Breast epithelium (tissue), 4 donors: ENCODE measurements around the gene TBXAS1. TPM values are rescaled to one million over a fixed set of nuclear protein-coding genes. Genes with fewer than 3 reads are reported as not detected.

Experiments used
- DNase-seq, 2 donors: peaks; one replicate each; pipeline ENCODE4 v3.0.0-alpha.2; 2019; ENCODE audit warnings: low spot score in 2 of 2
- H3K27ac ChIP-seq, 2 donors: fragments of 200-600 bp; sonication (generic) in 1 of 2; one replicate each; pipeline ENCODE4 v1.5.1; 2016 to 2019; ENCODE audit warnings: mild to moderate bottlenecking in 1 of 2
- H3K27me3 ChIP-seq, 2 donors: fragments of 200-600 bp; sonication (generic) in 1 of 2; one replicate each; pipeline versions ENCODE4 v1.5.1 to v1.6.0; 2017 to 2019; ENCODE audit warnings: control low read depth in 1 of 2, mild to moderate bottlenecking in 1 of 2
- H3K36me3 ChIP-seq: fragments of 200-600 bp; one replicate; pipeline ENCODE4 v1.5.1; 2019
- H3K4me1 ChIP-seq, 2 donors: fragments of 200-600 bp; sonication (generic); one replicate each; pipeline ENCODE4 v1.5.1; 2016 to 2019; ENCODE audit warnings: control low read depth in 1 of 2
- H3K4me3 ChIP-seq, 3 donors: fragments of 200-600 bp; sonication (generic); 1 replicate in 2 of 3; 2 replicates in 1 of 3; pipeline ENCODE4 v1.5.1; 2016 to 2019; ENCODE audit warnings: mild to moderate bottlenecking in 3 of 3, moderate library complexity in 2 of 3
- H3K9me3 ChIP-seq, 2 donors: fragments of 200-600 bp; sonication (generic) in 1 of 2; one replicate each; pipeline ENCODE4 v1.5.1; 2016 to 2019; ENCODE audit warnings: control low read depth in 1 of 2
- POLR2A ChIP-seq: fragments of 450-650 bp; IDR thresholded peaks from one replicate; pipeline ENCODE4 v1.6.1; 2016; ENCODE audit warnings: antibody characterized with exemption, mild to moderate bottlenecking, moderate library complexity
- POLR2AphosphoS5 ChIP-seq, 3 donors: sonication (generic); formaldehyde crosslinking; IDR thresholded peaks; one replicate each; pipeline ENCODE4 v1.6.1; 2017; ENCODE audit warnings: antibody characterized with exemption in 3 of 3
- intact Hi-C: fragments of 100-400 bp; cut with DNase I; formaldehyde crosslinking; loops from one replicate; pipeline ENCODE4 v1.15.1; 2023; ENCODE audit warnings: low total_unique reads
- total RNA-seq, 3 donors: library from RNA; depleted of rRNA; stranded (reverse); fragments of >200 nt; gene quantifications; one replicate each; pipeline ENCODE4 v1.1.0, GENCODE V29; 2016
- TF ChIP-seq, protein P1 (sequence below), 3 donors: fragments of 450-650 bp; IDR thresholded peaks; one replicate each; pipeline ENCODE4 v1.5.1; 2016 to 2017; ENCODE audit warnings: antibody characterized with exemption in 3 of 3, mild to moderate bottlenecking in 3 of 3, moderate library complexity in 3 of 3

Gene TBXAS1
- total RNA-seq, 3 donors from 2014 or later = 17.7 to 59.8 (median 17.9) TPM

DNA sequence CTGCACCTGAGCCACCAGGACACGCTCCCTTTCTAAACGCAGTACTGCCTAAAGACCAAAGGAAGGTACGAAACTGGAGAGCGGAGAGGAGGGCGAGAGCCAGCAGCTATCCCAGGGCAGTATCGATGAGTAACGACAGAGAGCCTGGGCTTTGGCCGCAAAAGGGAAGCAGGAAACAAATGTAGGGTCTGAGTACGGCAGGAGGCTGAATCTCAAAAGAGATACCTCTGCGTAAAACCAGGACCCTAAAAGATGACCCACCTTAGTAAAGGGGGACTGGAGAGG lies 213.3 kb downstream of the TBXAS1 start:
- H3K36me3 ChIP-seq = peaks cover 3% of the 10 kb centered on the region
- H3K4me3 ChIP-seq = no peak overlapping the region
- DNase-seq = no peak
- H3K9me3 ChIP-seq = no peaks in the 10 kb centered on the region
- no peak overlapping the region for H3K27ac ChIP-seq
- intact Hi-C loops = no loop called here
- H3K4me1 ChIP-seq = no peaks in the 10 kb centered on the region
- no peaks in the 10 kb centered on the region for H3K27me3 ChIP-seq
- TF ChIP-seq, protein P1, sequence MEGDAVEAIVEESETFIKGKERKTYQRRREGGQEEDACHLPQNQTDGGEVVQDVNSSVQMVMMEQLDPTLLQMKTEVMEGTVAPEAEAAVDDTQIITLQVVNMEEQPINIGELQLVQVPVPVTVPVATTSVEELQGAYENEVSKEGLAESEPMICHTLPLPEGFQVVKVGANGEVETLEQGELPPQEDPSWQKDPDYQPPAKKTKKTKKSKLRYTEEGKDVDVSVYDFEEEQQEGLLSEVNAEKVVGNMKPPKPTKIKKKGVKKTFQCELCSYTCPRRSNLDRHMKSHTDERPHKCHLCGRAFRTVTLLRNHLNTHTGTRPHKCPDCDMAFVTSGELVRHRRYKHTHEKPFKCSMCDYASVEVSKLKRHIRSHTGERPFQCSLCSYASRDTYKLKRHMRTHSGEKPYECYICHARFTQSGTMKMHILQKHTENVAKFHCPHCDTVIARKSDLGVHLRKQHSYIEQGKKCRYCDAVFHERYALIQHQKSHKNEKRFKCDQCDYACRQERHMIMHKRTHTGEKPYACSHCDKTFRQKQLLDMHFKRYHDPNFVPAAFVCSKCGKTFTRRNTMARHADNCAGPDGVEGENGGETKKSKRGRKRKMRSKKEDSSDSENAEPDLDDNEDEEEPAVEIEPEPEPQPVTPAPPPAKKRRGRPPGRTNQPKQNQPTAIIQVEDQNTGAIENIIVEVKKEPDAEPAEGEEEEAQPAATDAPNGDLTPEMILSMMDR (IDR thresholded peaks at IDR 0.05) = no peak
- TF ChIP-seq POLR2AphosphoS5 (IDR thresholded peaks at IDR 0.05) = no peak
- TF ChIP-seq POLR2A = no peak

DNA sequence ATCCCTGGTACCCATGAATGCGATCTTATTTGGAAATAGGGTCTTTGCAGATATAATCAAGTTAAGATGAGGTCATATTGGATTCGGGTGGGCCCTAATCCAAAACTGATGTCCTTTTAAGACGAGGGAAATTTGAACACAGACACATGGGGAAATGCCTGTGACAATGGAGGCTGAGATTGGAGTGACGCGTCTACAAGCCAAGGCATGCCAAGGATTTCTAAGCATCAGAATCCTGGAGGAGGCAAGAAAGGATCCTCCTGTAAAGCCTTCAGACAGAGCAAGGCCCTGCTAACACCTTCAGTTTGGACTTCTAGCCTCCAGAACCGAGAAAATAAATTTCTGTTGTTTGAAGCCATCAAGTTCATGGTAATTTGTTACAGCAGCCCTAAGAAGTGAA lies 215.2 kb downstream of the TBXAS1 start:
- Histone ChIP-seq H3K4me1 (no peaks in the 10 kb centered on the region), H3K36me3 (no peaks in the 10 kb centered on the region), H3K4me3 (no peak overlapping the region), H3K9me3 (no peaks in the 10 kb centered on the region), H3K27ac (no peak overlapping the region), H3K27me3 (no peaks in the 10 kb centered on the region)
- intact Hi-C loops = no loop called here
- DNase-seq = no peak
- TF ChIP-seq POLR2AphosphoS5 (IDR thresholded peaks at IDR 0.05) = no peak
- TF ChIP-seq, protein P1 (IDR thresholded peaks at IDR 0.05) = no peak
- TF ChIP-seq POLR2A = no peak

DNA sequence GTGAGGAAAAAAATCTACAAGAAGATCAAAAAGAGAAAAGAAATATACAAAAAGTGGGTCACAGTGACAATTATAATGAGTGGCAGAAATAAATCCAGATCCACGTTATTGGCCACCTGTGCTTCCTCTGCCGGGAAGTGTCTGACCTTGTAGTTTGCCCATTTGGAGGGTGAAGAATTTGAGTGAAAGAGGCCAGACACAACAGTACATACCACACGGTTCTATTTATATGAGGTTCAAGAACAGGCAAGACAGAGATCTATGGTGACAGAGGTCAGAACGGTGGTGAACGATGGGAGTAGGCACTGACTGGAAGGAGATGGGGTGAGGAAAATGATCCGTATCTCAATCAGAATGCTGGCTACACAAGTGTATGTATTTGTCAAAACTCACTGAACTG lies 216.6 kb downstream of the TBXAS1 start:
- H3K36me3 ChIP-seq = no peaks in the 10 kb centered on the region
- TF ChIP-seq POLR2AphosphoS5 (IDR thresholded peaks at IDR 0.05) = no peak
- no peak for TF ChIP-seq POLR2A
- TF ChIP-seq, protein P1 (IDR thresholded peaks at IDR 0.05) = no peak
- intact Hi-C loops = no loop called here

DNA sequence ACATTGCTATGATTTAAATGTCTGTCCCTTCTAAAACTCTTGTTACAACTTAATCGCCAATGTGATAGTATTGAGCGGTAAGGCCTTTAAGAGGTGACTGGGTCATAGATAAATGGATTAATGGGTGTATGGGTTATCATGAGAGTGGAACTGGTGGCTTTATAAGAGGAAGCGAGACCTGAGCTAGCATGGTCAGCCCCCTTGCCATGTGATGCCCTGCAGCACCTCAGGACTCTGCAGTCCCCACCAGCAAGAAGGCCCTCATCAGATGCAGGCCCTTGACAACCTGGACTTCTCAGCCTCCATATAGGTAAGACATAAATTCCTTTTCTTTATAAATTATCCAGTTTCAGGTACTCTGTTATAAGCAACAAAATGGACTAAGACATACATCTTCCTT lies 218.1 kb downstream of the TBXAS1 start:
- TF ChIP-seq POLR2A (no peak), POLR2AphosphoS5 (IDR thresholded peaks at IDR 0.05) (no peak)
- TF ChIP-seq, protein P1 (IDR thresholded peaks at IDR 0.05) = no peak
- Histone ChIP-seq H3K4me3 (no peak overlapping the region), H3K27me3 (no peaks in the 10 kb centered on the region), H3K4me1 (no peaks in the 10 kb centered on the region), H3K27ac (no peak overlapping the region), H3K36me3 (no peaks in the 10 kb centered on the region), H3K9me3 (no peaks in the 10 kb centered on the region)
- no peak for DNase-seq
- intact Hi-C loops = no loop called here

More for the DNA sequence above, 216.6 kb downstream of the TBXAS1 start:
- Histone ChIP-seq H3K4me1 (no peaks in the 10 kb centered on the region), H3K27me3 (no peaks in the 10 kb centered on the region), H3K27ac (no peak overlapping the region), H3K9me3 (no peaks in the 10 kb centered on the region), H3K4me3 (no peak overlapping the region)
- no peak for DNase-seq

DNA sequence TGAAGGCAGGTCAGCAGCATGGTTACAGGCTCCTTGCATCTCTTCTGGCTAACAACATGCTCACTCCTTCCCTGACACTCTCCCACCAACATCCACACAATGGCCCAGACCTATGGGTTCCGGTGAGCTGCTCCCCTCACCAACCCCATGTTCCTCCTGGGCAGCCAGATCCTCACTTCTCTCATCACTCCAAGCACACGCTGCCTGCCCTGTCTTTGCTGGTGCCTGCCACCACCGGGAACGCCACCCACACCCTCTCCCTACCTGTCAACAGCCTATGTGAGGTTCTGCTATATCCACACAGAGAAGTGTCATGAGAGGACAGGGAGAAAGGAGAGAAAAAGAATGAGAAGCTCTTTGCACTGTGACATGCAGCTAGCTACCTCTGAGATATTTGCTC lies 219.1 kb downstream of the TBXAS1 start:
- DNase-seq = no peak
- Histone ChIP-seq H3K27ac (no peak overlapping the region), H3K36me3 (no peaks in the 10 kb centered on the region)

More for the DNA sequence above, 219.1 kb downstream of the TBXAS1 start:
- no peak overlapping the region for H3K4me3 ChIP-seq
- intact Hi-C loops = no loop called here
- no peaks in the 10 kb centered on the region for H3K9me3 ChIP-seq
- TF ChIP-seq POLR2A (no peak), POLR2AphosphoS5 (IDR thresholded peaks at IDR 0.05) (no peak)
- TF ChIP-seq, protein P1 (IDR thresholded peaks at IDR 0.05) = no peak
- H3K4me1 ChIP-seq = no peaks in the 10 kb centered on the region
- no peaks in the 10 kb centered on the region for H3K27me3 ChIP-seq
